NCI-H128 (cell line): ENCODE results near the gene C9orf85.
"Not testable (repeated sequence)": the region's sequence is repeated elsewhere in the genome, so short reads cannot be mapped to it uniquely, and the experiment has no call there.

ENCODE experiments used
- DNase-seq: peaks from one replicate; lab custom pipeline; 2025; ENCODE audit not compliant: unreplicated experiment; lab: John Stamatoyannopoulos, UW

Gene C9orf85

GRCh38 chr9:71937898-71938297 lies 26.5 kb downstream of the C9orf85 start:
- DNase-seq: no peak

- DNase-seq: no peak
Observed at GRCh38 chr9:71941060-71941568, 29.7 kb downstream of the C9orf85 start.

- no peak for DNase-seq
Observed at GRCh38 chr9:71941998-71942567, 30.6 kb downstream of the C9orf85 start.

GRCh38 chr9:71944754-71945375 lies 33.4 kb downstream of the C9orf85 start:
- no peak for DNase-seq

- not testable (repeated sequence) for DNase-seq
Observed at GRCh38 chr9:71954652-71955051, 43.2 kb downstream of the C9orf85 start.

- DNase-seq: no peak
Observed at GRCh38 chr9:71955300-71955915, 44.0 kb downstream of the C9orf85 start.

GRCh38 chr9:71962328-71962727 lies 50.9 kb downstream of the C9orf85 start:
- DNase-seq: no peak

GRCh38 chr9:71963471-71963996 lies 52.1 kb downstream of the C9orf85 start:
- not testable (repeated sequence) for DNase-seq

- DNase-seq: no peak
Observed at GRCh38 chr9:71965403-71965802, 54.0 kb downstream of the C9orf85 start.

- DNase-seq: no peak
Observed at GRCh38 chr9:71966601-71967000, 55.2 kb downstream of the C9orf85 start.

- DNase-seq: no peak
Observed at GRCh38 chr9:71968541-71969090, 57.2 kb downstream of the C9orf85 start.

GRCh38 chr9:71975833-71976232 lies 64.4 kb downstream of the C9orf85 start:
- no peak for DNase-seq

- DNase-seq: no peak
Observed at GRCh38 chr9:71977003-71977402, 65.6 kb downstream of the C9orf85 start.

GRCh38 chr9:71980266-71981190 lies 69.1 kb downstream of the C9orf85 start:
- DNase-seq: no peak

- no peak for DNase-seq
Observed at GRCh38 chr9:71981944-71982343, 70.5 kb downstream of the C9orf85 start.

GRCh38 chr9:71984403-71984802 lies 73.0 kb downstream of the C9orf85 start:
- DNase-seq: no peak

- DNase-seq: no peak
Observed at GRCh38 chr9:71984831-71985281, 73.4 kb downstream of the C9orf85 start.

- no peak for DNase-seq
Observed at GRCh38 chr9:71985297-71985911, 74.0 kb downstream of the C9orf85 start.

GRCh38 chr9:71986900-71987299 lies 75.5 kb downstream of the C9orf85 start:
- no peak for DNase-seq
